NCI-H2196 treated with DMSO at 0.1 percent for 48 hours (cell line): ENCODE data around the gene ANXA2R.

Source experiments
- DNase-seq: peaks from one replicate; lab custom pipeline; 2025; ENCODE audit not compliant: unreplicated experiment; lab: John Stamatoyannopoulos, UW

ANXA2R gene

GRCh38 chr5:43001748-43002147 is 38.4 kb downstream of the ANXA2R start:
- DNase-seq = no peak

GRCh38 chr5:43000914-43001313 is 39.2 kb downstream of the ANXA2R start:
- no peak for DNase-seq

- no peak for DNase-seq
Observed at GRCh38 chr5:43000111-43000840, 39.8 kb downstream of the ANXA2R start.

- no peak for DNase-seq
Observed at GRCh38 chr5:42995360-42995751, 44.8 kb downstream of the ANXA2R start.

GRCh38 chr5:42994555-42995359 is 45.4 kb downstream of the ANXA2R start:
- DNase-seq = no peak

- DNase-seq = no peak
Observed at GRCh38 chr5:42994246-42994554, 45.9 kb downstream of the ANXA2R start.

GRCh38 chr5:42993516-42994245 is 46.4 kb downstream of the ANXA2R start:
- no peak for DNase-seq

- DNase-seq = peak; percentile 68
Observed at GRCh38 chr5:42992088-42992879, 47.8 kb downstream of the ANXA2R start.

GRCh38 chr5:42991404-42992087 is 48.6 kb downstream of the ANXA2R start:
- DNase-seq = no peak

GRCh38 chr5:42990892-42991291 is 49.2 kb downstream of the ANXA2R start:
- DNase-seq = no peak
